Erythroblast (primary cell): ENCODE measurements around the gene TSPAN32.

Source experiments
- DNase-seq, 2 experiments: peaks; one replicate each; lab custom pipeline; 2025; lab: John Stamatoyannopoulos, UW
- GATA1 ChIP-seq: IDR thresholded peaks from 2 replicates; pipeline ENCODE4 v1.6.1; 2011; ENCODE audit warnings: low read depth, mild to moderate bottlenecking, control low read depth, low read length, moderate library complexity
- POLR2A ChIP-seq: IDR thresholded peaks from 2 replicates; pipeline ENCODE4 v1.6.1; 2011; ENCODE audit warnings: mild to moderate bottlenecking, low read length

TSPAN32 gene

GRCh38 chr11:2315395-2316168, 13.8 kb downstream of the TSPAN32 start:
- DNase-seq: no peak
- TF ChIP-seq GATA1 (no peak), POLR2A (no peak)

- peak in 1 of 2 experiments; percentile 38 for DNase-seq
- TF ChIP-seq POLR2A: no peak
- TF ChIP-seq GATA1: no peak
Measured at GRCh38 chr11:2316169-2316962, 14.6 kb downstream of the TSPAN32 start.

- DNase-seq: no peak
- TF ChIP-seq GATA1: no peak
- no peak for TF ChIP-seq POLR2A
Measured at GRCh38 chr11:2316963-2317244, 15.1 kb downstream of the TSPAN32 start.

GRCh38 chr11:2317354-2318050, 15.7 kb downstream of the TSPAN32 start:
- TF ChIP-seq POLR2A (no peak), GATA1 (no peak)
- DNase-seq: peak; percentile 40 to 58

- DNase-seq: peak; percentile 40 to 50
Measured at GRCh38 chr11:2318123-2318522, 16.3 kb downstream of the TSPAN32 start.

GRCh38 chr11:2318707-2319106, 16.9 kb downstream of the TSPAN32 start:
- peak in 1 of 2 experiments; percentile 50 for DNase-seq
- no peak for TF ChIP-seq POLR2A
- TF ChIP-seq GATA1: no peak

More at GRCh38 chr11:2318123-2318522, 16.3 kb downstream of the TSPAN32 start:
- TF ChIP-seq GATA1: no peak
- TF ChIP-seq POLR2A: no peak

GRCh38 chr11:2319791-2320472, 18.1 kb downstream of the TSPAN32 start:
- TF ChIP-seq POLR2A (peak; percentile 47), GATA1 (no peak)

GRCh38 chr11:2320568-2321310, 18.9 kb downstream of the TSPAN32 start:
- DNase-seq: peak in 1 of 2 experiments; percentile 41

More at GRCh38 chr11:2319791-2320472, 18.1 kb downstream of the TSPAN32 start:
- peak; percentile 32 to 49 for DNase-seq

GRCh38 chr11:2321311-2321683, 19.5 kb downstream of the TSPAN32 start:
- TF ChIP-seq POLR2A (no peak), GATA1 (no peak)
- DNase-seq: no peak

More at GRCh38 chr11:2320568-2321310, 18.9 kb downstream of the TSPAN32 start:
- TF ChIP-seq GATA1 (no peak), POLR2A (no peak)

GRCh38 chr11:2325123-2325522, 23.3 kb downstream of the TSPAN32 start:
- no peak for DNase-seq
- TF ChIP-seq POLR2A (no peak), GATA1 (no peak)

GRCh38 chr11:2325719-2326118, 23.9 kb downstream of the TSPAN32 start:
- TF ChIP-seq POLR2A (no peak), GATA1 (no peak)
- DNase-seq: no peak

- TF ChIP-seq POLR2A: no peak
- no peak for TF ChIP-seq GATA1
- no peak for DNase-seq
Measured at GRCh38 chr11:2327032-2327431, 25.2 kb downstream of the TSPAN32 start.
